NK-92 (cell line): ENCODE data around the gene CCNT1.
"Not testable (repeated sequence)": the region's sequence is repeated elsewhere in the genome, so short reads cannot be mapped to it uniquely, and the experiment has no call there.

Source experiments
- DNase-seq: peaks from one replicate; lab custom pipeline; 2025; ENCODE audit not compliant: unreplicated experiment; lab: John Stamatoyannopoulos, UW

Gene CCNT1

GRCh38 chr12:48641752-48642555 lies 74.6 kb downstream of the CCNT1 start:
- not testable (repeated sequence) for DNase-seq

GRCh38 chr12:48640854-48641253 lies 75.7 kb downstream of the CCNT1 start:
- no peak for DNase-seq

- DNase-seq, result no peak
Observed at GRCh38 chr12:48640428-48640827, 76.1 kb downstream of the CCNT1 start.
